ENCODE results near the gene CP. TPM values are rescaled to one million over a fixed set of nuclear protein-coding genes. Genes with fewer than 3 reads are reported as not detected.

CP gene
- total and polyA plus RNA-seq, 2 of the 13 experiments (the other 11 are each of a cell fraction or from before 2014, with no cell fraction given): 42.6 to 789 TPM

DNA sequence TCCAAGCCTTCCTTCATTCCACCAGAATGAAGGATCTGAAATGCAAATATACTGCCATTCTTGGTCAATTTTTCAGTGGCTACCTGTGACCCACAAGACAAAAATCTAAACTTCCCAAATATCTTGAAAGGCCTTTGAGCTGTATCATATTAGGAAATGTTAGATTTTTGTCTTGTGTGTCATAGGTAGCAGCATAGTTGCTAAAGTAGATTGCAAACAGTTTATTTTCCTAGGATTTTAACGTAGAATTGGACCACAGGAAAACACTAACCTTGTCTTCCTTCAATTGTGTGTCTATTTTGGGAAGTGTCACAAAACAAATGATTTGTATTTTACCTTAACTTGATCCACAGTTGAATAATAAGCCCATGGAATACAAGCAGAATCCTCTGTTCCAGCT, 42.4 kb downstream of the CP start:
- in situ Hi-C loops (cut with HindIII; ENCODE audit: extremely low pct_ligation_motif_present, low pct_unique_long_range_greater_than_20kb): no loop called here
- peaks cover 9 to 70% of the 10 kb centered on the region in 2 experiments; a peak in 4 of 5 replicates for H3K36me3 ChIP-seq (replicated peaks in 1 of 2; ENCODE audit: control insufficient read depth in 1 of 2, insufficient read depth in 2 of 2, low read length in 2 of 2)

DNA sequence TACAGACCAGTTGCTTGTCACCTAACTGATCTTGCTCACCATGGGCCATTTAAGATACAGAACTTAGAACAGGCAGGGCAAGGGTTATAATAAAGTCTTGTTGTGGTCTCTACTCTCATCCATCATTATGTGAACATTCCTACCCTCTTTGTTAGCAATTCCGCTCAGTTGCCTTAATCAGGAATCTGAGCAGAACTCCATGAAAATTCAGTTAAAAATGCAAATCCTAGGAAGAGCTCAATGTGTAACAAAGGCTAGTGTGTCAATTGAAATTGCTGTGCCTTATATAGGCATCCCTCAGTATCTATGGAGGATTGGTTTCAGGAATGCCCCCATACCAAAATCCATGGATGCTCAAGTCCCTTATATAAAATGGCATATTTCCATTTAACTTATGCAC, 44.5 kb downstream of the CP start:
- in situ Hi-C loops (cut with HindIII; ENCODE audit: extremely low pct_ligation_motif_present, low pct_unique_long_range_greater_than_20kb): no loop called here
- no TSS peak for BruUV-seq (replicated peaks)
- TF ChIP-seq NR2F2 (IDR thresholded peaks at IDR 0.05; ENCODE audit: borderline replicate concordance, low read depth): no peak
- TF ChIP-seq CBX2 (IDR thresholded peaks at IDR 0.05; ENCODE audit: low read depth, low read length): no peak
- no peak for TF ChIP-seq CBX2 (CRISPR knock-in tag; IDR thresholded peaks at IDR 0.05; ENCODE audit: low read depth)
- TF ChIP-seq, protein P1, sequence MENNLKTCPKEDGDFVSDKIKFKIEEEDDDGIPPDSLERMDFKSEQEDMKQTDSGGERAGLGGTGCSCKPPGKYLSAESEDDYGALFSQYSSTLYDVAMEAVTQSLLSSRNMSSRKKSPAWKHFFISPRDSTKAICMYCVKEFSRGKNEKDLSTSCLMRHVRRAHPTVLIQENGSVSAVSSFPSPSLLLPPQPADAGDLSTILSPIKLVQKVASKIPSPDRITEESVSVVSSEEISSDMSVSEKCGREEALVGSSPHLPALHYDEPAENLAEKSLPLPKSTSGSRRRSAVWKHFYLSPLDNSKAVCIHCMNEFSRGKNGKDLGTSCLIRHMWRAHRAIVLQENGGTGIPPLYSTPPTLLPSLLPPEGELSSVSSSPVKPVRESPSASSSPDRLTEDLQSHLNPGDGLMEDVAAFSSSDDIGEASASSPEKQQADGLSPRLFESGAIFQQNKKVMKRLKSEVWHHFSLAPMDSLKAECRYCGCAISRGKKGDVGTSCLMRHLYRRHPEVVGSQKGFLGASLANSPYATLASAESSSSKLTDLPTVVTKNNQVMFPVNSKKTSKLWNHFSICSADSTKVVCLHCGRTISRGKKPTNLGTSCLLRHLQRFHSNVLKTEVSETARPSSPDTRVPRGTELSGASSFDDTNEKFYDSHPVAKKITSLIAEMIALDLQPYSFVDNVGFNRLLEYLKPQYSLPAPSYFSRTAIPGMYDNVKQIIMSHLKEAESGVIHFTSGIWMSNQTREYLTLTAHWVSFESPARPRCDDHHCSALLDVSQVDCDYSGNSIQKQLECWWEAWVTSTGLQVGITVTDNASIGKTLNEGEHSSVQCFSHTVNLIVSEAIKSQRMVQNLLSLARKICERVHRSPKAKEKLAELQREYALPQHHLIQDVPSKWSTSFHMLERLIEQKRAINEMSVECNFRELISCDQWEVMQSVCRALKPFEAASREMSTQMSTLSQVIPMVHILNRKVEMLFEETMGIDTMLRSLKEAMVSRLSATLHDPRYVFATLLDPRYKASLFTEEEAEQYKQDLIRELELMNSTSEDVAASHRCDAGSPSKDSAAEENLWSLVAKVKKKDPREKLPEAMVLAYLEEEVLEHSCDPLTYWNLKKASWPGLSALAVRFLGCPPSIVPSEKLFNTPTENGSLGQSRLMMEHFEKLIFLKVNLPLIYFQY (CRISPR knock-in tag; IDR thresholded peaks at IDR 0.05; ENCODE audit: borderline replicate concordance): no peak

More for the DNA sequence above, 42.4 kb downstream of the CP start:
- Histone ChIP-seq H3K4me1 (ENCODE audit: insufficient read depth, low read length) (peaks cover 11% of the 10 kb centered on the region; the same call in 1 of the 2 replicates), H2AFZ (ENCODE audit: low read length) (no peak overlapping the region), H3K9me3 (ENCODE audit: low read length) (no peaks in the 10 kb centered on the region), H3K79me2 (ENCODE audit: insufficient read depth, low read length) (no peaks in the 10 kb centered on the region), H4K20me1 (ENCODE audit: insufficient read depth, low read length) (no peaks in the 10 kb centered on the region), H3K4me3 (replicated peaks in 1 of 3; ENCODE audit: insufficient read depth in 1 of 3, low read depth in 2 of 3, low read length in 3 of 3) (no peak overlapping the region), H3K4me2 (ENCODE audit: low read depth, low read length) (no peak overlapping the region), H3K27me3 (ENCODE audit: control insufficient read depth in 1 of 2, insufficient read depth in 2 of 2, low read length in 2 of 2) (no peaks in the 10 kb centered on the region), H3K27ac (ENCODE audit: extremely low read length, insufficient read depth, low read length) (no peak overlapping the region), H3K9ac (ENCODE audit: insufficient read depth, low read depth, low read length) (no peak overlapping the region)
- ChIA-PET POLR2A (interaction anchor here (1.8 kb wide), 1 partner anchor 50 kb away, joined by 4 read pairs; the partner anchor contains the start of gene HPS3), CTCF (ENCODE audit: low intra/inter-chr PET ratio, low total read pairs) (no interaction called here)
- no TSS peak for BruUV-seq (replicated peaks)
- 83% methylated on average over 1 of the region's 1 CpG for WGBS (ENCODE audit: low lambda C conversion rate)
- DNase-seq (ENCODE audit: low spot score) (no peak), ATAC-seq (no peak), FAIRE-seq (peak; percentile 48)
- TF ChIP-seq ZNF720 (CRISPR knock-in tag; IDR thresholded peaks at IDR 0.05): no peak
- TF ChIP-seq CHD4 (IDR thresholded peaks at IDR 0.05; ENCODE audit: borderline replicate concordance, low read length): no peak
- TF ChIP-seq ZIK1 (CRISPR knock-in tag; IDR thresholded peaks at IDR 0.05; ENCODE audit: borderline replicate concordance, low read depth): no peak
- no peak for TF ChIP-seq ZNF326 (CRISPR knock-in tag; IDR thresholded peaks at IDR 0.05; ENCODE audit: borderline replicate concordance)
- no peak for TF ChIP-seq NFE2L2 (IDR thresholded peaks at IDR 0.05; ENCODE audit: low read length)
- TF ChIP-seq, protein P2, sequence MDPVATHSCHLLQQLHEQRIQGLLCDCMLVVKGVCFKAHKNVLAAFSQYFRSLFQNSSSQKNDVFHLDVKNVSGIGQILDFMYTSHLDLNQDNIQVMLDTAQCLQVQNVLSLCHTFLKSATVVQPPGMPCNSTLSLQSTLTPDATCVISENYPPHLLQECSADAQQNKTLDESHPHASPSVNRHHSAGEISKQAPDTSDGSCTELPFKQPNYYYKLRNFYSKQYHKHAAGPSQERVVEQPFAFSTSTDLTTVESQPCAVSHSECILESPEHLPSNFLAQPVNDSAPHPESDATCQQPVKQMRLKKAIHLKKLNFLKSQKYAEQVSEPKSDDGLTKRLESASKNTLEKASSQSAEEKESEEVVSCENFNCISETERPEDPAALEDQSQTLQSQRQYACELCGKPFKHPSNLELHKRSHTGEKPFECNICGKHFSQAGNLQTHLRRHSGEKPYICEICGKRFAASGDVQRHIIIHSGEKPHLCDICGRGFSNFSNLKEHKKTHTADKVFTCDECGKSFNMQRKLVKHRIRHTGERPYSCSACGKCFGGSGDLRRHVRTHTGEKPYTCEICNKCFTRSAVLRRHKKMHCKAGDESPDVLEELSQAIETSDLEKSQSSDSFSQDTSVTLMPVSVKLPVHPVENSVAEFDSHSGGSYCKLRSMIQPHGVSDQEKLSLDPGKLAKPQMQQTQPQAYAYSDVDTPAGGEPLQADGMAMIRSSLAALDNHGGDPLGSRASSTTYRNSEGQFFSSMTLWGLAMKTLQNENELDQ (CRISPR knock-in tag; IDR thresholded peaks at IDR 0.05; ENCODE audit: borderline replicate concordance): no peak
- no peak for TF ChIP-seq ZNF205 (CRISPR knock-in tag; IDR thresholded peaks at IDR 0.05)
- no peak for TF ChIP-seq ZNF773 (CRISPR knock-in tag; IDR thresholded peaks at IDR 0.05; ENCODE audit: borderline replicate concordance)
- no peak for TF ChIP-seq IKZF1 (IDR thresholded peaks at IDR 0.05)
- TF ChIP-seq FOXK2 (IDR thresholded peaks at IDR 0.05): no peak
- no peak for TF ChIP-seq KDM6A (CRISPR knock-in tag; IDR thresholded peaks at IDR 0.05; ENCODE audit: low read depth)
- intact Hi-C loops (cut with micrococcal nuclease; ENCODE audit: unreplicated experiment): no loop called here

More for the DNA sequence above, 44.5 kb downstream of the CP start:
- H3K9ac ChIP-seq (ENCODE audit: insufficient read depth, low read depth, low read length): no peak overlapping the region
- no peaks in the 10 kb centered on the region for H3K27me3 ChIP-seq (ENCODE audit: control insufficient read depth in 1 of 2, insufficient read depth in 2 of 2, low read length in 2 of 2)
- intact Hi-C loops (cut with micrococcal nuclease; ENCODE audit: unreplicated experiment): no loop called here
- no peaks in the 10 kb centered on the region for H4K20me1 ChIP-seq (ENCODE audit: insufficient read depth, low read length)
- WGBS (ENCODE audit: low lambda C conversion rate): 100% methylated on average over 1 of the region's 1 CpG
- FAIRE-seq (no peak), ATAC-seq (no peak), DNase-seq (ENCODE audit: low spot score) (no peak)
- no peaks in the 10 kb centered on the region for H3K9me3 ChIP-seq (ENCODE audit: low read length)
- H3K27ac ChIP-seq (ENCODE audit: extremely low read length, insufficient read depth, low read length): no peak overlapping the region
- peaks cover 11% of the 10 kb centered on the region; the same call in 1 of the 2 replicates for H3K4me1 ChIP-seq (ENCODE audit: insufficient read depth, low read length)
- H3K4me2 ChIP-seq (ENCODE audit: low read depth, low read length): no peak overlapping the region
- H2AFZ ChIP-seq (ENCODE audit: low read length): no peak overlapping the region
- ChIA-PET POLR2A (no interaction called here), CTCF (ENCODE audit: low intra/inter-chr PET ratio, low total read pairs) (no interaction called here)
- no peak overlapping the region for H3K4me3 ChIP-seq (replicated peaks in 1 of 3; ENCODE audit: insufficient read depth in 1 of 3, low read depth in 2 of 3, low read length in 3 of 3)
- peaks cover 9 to 73% of the 10 kb centered on the region in 2 experiments; a peak in 4 of 5 replicates for H3K36me3 ChIP-seq (replicated peaks in 1 of 2; ENCODE audit: control insufficient read depth in 1 of 2, insufficient read depth in 2 of 2, low read length in 2 of 2)
- no peaks in the 10 kb centered on the region for H3K79me2 ChIP-seq (ENCODE audit: insufficient read depth, low read length)

Data from HepG2 (cell line).